SK-N-SH (cell line): ENCODE results near the gene PCDHGC5. TPM values are rescaled to one million over a fixed set of nuclear protein-coding genes. Genes with fewer than 3 reads are reported as not detected.

ENCODE experiments used
- CTCF ChIA-PET: fragments of 300-600, 350-600 bp; formaldehyde crosslinking; extraction: SDS; loops from one replicate; lab custom pipeline; 2021; lab: Yijun Ruan, JAX
- POLR2A ChIA-PET: fragments of 350-600 bp; sonication (Branson Sonifier 250); formaldehyde crosslinking; extraction: SDS; loops from one replicate; lab custom pipeline; 2020; ENCODE audit warnings: antibody characterized with exemption, inconsistent platforms; lab: Yijun Ruan, JAX
- DNase-seq: peaks from one replicate; pipeline ENCODE4 v3.0.0; 2012
- H2AFZ ChIP-seq: fragments of 200-600 bp; sonication (generic); 2 replicates; pipeline ENCODE4 v1.8.1; 2016; ENCODE audit warnings: antibody characterized with exemption, mild to moderate bottlenecking, low read depth
- H3F3A ChIP-seq: fragments of 200-600 bp; sonication (generic); replicated peaks from 2 replicates; pipeline ENCODE3; 2016; ENCODE audit warnings: antibody characterized with exemption, mild to moderate bottlenecking; ENCODE audit not compliant: insufficient read depth
- H3K27ac ChIP-seq, 2 experiments: fragments of 200-500 bp in 1 of 2; fragments of 200-600 bp in 1 of 2; sonication (Bioruptor generic) in 1 of 2; sonication (generic), shearing (Covaris generic) in 1 of 2; 2 replicates each; pipeline versions ENCODE4 v1.5.1 to v1.6.1; 2014 to 2016; ENCODE audit warnings: low read depth in 2 of 2, inconsistent platforms in 1 of 2, low read length in 1 of 2, mild to moderate bottlenecking in 1 of 2, mixed read lengths in 1 of 2
- H3K27me3 ChIP-seq: fragments of 200-600 bp; sonication (generic), shearing (Covaris generic); 2 replicates; pipeline ENCODE4 v1.6.1; 2016; ENCODE audit warnings: mixed run types; ENCODE audit not compliant: insufficient read depth
- H3K36me3 ChIP-seq, 2 experiments: fragments of 200-500 bp in 1 of 2; fragments of 200-600 bp in 1 of 2; sonication (Bioruptor generic) in 1 of 2; sonication (generic) in 1 of 2; replicated peaks in 1 of 2; 2 replicates each; pipeline versions ENCODE3 to v1.5.1; 2014 to 2016; ENCODE audit warnings: low read length in 1 of 2, mild to moderate bottlenecking in 1 of 2; ENCODE audit not compliant: insufficient read depth in 2 of 2, control insufficient read depth in 1 of 2
- H3K4me1 ChIP-seq, 2 experiments: fragments of 200-500 bp in 1 of 2; fragments of 200-600 bp in 1 of 2; sonication (Bioruptor generic) in 1 of 2; sonication (generic), shearing (Covaris generic) in 1 of 2; 2 replicates each; pipeline versions ENCODE4 v1.5.1 to v1.6.1; 2014 to 2016; ENCODE audit warnings: low read depth in 1 of 2, low read length in 1 of 2, mixed run types in 1 of 2; ENCODE audit not compliant: insufficient read depth in 2 of 2, control insufficient read depth in 1 of 2
- H3K4me2 ChIP-seq: fragments of 200-600 bp; sonication (generic), shearing (Covaris generic); 2 replicates; pipeline ENCODE4 v1.6.1; 2017; ENCODE audit warnings: mixed run types
- H3K4me3 ChIP-seq, 2 experiments: fragments of 200-500 bp in 1 of 2; fragments of 200-600 bp in 1 of 2; sonication (Bioruptor generic) in 1 of 2; sonication (generic), shearing (Covaris generic) in 1 of 2; 2 replicates each; pipeline versions ENCODE4 v1.5.1 to v1.8.1; 2014 to 2016; ENCODE audit warnings: low read depth in 2 of 2, inconsistent platforms in 1 of 2, low read length in 1 of 2, mild to moderate bottlenecking in 1 of 2, mixed read lengths in 1 of 2, moderate library complexity in 1 of 2
- H3K79me2 ChIP-seq: fragments of 200-600 bp; sonication (generic); 2 replicates; pipeline ENCODE4 v1.8.1; 2017; ENCODE audit warnings: mild to moderate bottlenecking; ENCODE audit not compliant: insufficient read depth
- H3K9ac ChIP-seq: fragments of 200-600 bp; sonication (generic); 2 replicates; pipeline ENCODE4 v1.6.1; 2017; ENCODE audit warnings: mixed run types
- H3K9me2 ChIP-seq: fragments of 200-600 bp; sonication (generic); 2 replicates; pipeline ENCODE4 v1.6.1; 2017; ENCODE audit warnings: mixed run types
- H3K9me3 ChIP-seq: fragments of 200-600 bp; sonication (generic); 2 replicates; pipeline ENCODE4 v1.6.1; 2017; ENCODE audit warnings: mixed run types, mild to moderate bottlenecking, moderate library complexity
- H4K20me1 ChIP-seq: fragments of 200-600 bp; sonication (generic); 2 replicates; pipeline ENCODE4 v1.6.1; 2017; ENCODE audit warnings: mild to moderate bottlenecking, mixed run types; ENCODE audit not compliant: insufficient read depth
- CHD2 ChIP-seq: fragments of 150-350 bp; IDR thresholded peaks from 2 replicates; pipeline ENCODE4 v1.6.1; 2018; ENCODE audit warnings: low read length; ENCODE audit not compliant: partially characterized antibody
- ELF1 ChIP-seq: IDR thresholded peaks from 2 replicates; pipeline ENCODE4 v1.4.0; 2012
- EP300 ChIP-seq, 2 experiments: IDR thresholded peaks; 2 replicates each; pipeline versions ENCODE4 v1.4.0 to v1.6.1; 2012; ENCODE audit warnings: borderline replicate concordance in 1 of 2, low read depth in 1 of 2, low read length in 1 of 2
- FOSL2 ChIP-seq: IDR thresholded peaks from 2 replicates; pipeline ENCODE4 v1.4.0; 2012; ENCODE audit warnings: low read depth, mild to moderate bottlenecking, moderate library complexity, borderline replicate concordance
- FOXJ3 ChIP-seq: sonication (generic); formaldehyde crosslinking; IDR thresholded peaks from 2 replicates; pipeline ENCODE4 v1.5.1; 2020; ENCODE audit warnings: mild to moderate bottlenecking, missing genetic modification reagents
- GATA2 ChIP-seq: sonication (generic); formaldehyde crosslinking; IDR thresholded peaks from 2 replicates; pipeline ENCODE4 v1.5.0; 2020; ENCODE audit warnings: mild to moderate bottlenecking, missing genetic modification reagents
- MAX ChIP-seq: IDR thresholded peaks from 2 replicates; pipeline ENCODE4 v1.4.0; 2012; ENCODE audit warnings: low read depth
- MEF2A ChIP-seq: IDR thresholded peaks from 2 replicates; pipeline ENCODE4 v1.4.0; 2012; ENCODE audit warnings: low read depth, borderline replicate concordance
- MXI1 ChIP-seq: IDR thresholded peaks from 2 replicates; pipeline ENCODE4 v1.6.1; 2012; ENCODE audit warnings: mild to moderate bottlenecking, low read depth, low read length, improper control_type of control experiment
- PBX3 ChIP-seq: IDR thresholded peaks from 2 replicates; pipeline ENCODE4; 2012
- RAD21 ChIP-seq: IDR thresholded peaks from 2 replicates; pipeline ENCODE4 v1.6.1; 2012; ENCODE audit warnings: mild to moderate bottlenecking, low read length
- RCOR1 ChIP-seq: fragments of 150-350 bp; IDR thresholded peaks from 2 replicates; pipeline ENCODE4 v1.6.1; 2017; ENCODE audit warnings: antibody characterized with exemption, low read length
- RXRA ChIP-seq: IDR thresholded peaks from 2 replicates; pipeline ENCODE4 v1.4.0; 2012; ENCODE audit warnings: low read depth, mild to moderate bottlenecking, borderline replicate concordance
- TCF12 ChIP-seq: IDR thresholded peaks from 2 replicates; pipeline ENCODE4 v1.4.0; 2012
- TEAD4 ChIP-seq: IDR thresholded peaks from 2 replicates; pipeline ENCODE4 v1.4.0; 2012; ENCODE audit warnings: mild to moderate bottlenecking, borderline replicate concordance; ENCODE audit not compliant: insufficient read depth
- ZBTB33 ChIP-seq: IDR thresholded peaks from 2 replicates; pipeline ENCODE4 v1.4.0; 2012; ENCODE audit warnings: low read depth, borderline replicate concordance
- WGBS: methylation state at CpG from one replicate; pipeline ENCODE4 v1.1.6; 2017; ENCODE audit warnings: low lambda C conversion rate; 5-methylcytosine and 5-hydroxymethylcytosine counted together
- polyA plus RNA-seq, 3 experiments: library from polyadenylated mRNA; depleted of rRNA; stranded (reverse); fragments of >200 nt; gene quantifications; 2 replicates each; pipeline ENCODE4 v1.2.3, GENCODE V29; 2012
- TF ChIP-seq, protein P1 (sequence below): IDR thresholded peaks from 2 replicates; pipeline ENCODE4 v1.6.1; 2012; ENCODE audit warnings: mild to moderate bottlenecking, low read depth, low read length, moderate library complexity

PCDHGC5 gene
- polyA plus RNA-seq, 1 of the 3 experiments (the other 2 are of a cell fraction) = 2.0 TPM

DNA sequence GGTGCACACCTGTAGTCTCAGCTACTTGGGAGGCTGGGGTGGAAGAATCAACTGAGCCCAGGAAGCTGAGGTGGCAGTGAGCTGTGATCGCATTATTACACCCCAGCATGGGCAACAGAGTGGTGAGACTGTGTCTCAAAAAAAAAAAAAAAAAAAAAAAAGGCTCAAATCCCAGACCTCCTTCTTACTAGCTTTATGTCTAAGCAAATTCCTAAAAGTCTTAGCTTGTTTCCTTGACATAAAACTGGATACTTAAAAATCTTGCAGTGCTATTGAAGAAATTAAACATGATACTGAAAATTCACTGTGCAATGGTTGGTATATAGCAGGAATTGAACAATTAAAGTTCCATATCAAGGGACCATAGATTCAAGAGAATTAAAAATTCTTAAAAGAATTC lies 45.0 kb downstream of the PCDHGC5 start:
- H3F3A ChIP-seq = peaks cover 14% of the 10 kb centered on the region
- no peaks in the 10 kb centered on the region for H3K27me3 ChIP-seq
- TF ChIP-seq MXI1 = no peak
- peak; percentile 13; the same call in 1 of the 2 replicates for TF ChIP-seq TCF12
- TF ChIP-seq RAD21 = no peak
- ChIA-PET POLR2A (no interaction called here), CTCF (interaction anchor here (0.8 to 4.9 kb wide), 4 partner anchors 10 to 310 kb away, joined by 3 to 39 read pairs (median 11); partner anchors contain the start of genes PCDHB14 and PCDHGC3)
- no peaks in the 10 kb centered on the region; the same call in 1 of the 2 replicates for H3K79me2 ChIP-seq
- no peak overlapping the region for H3K4me2 ChIP-seq
- peak overlapping the region in 1 of 2 experiments; percentile 75; a peak in 2 of 4 replicates for H3K27ac ChIP-seq
- H3K9me3 ChIP-seq = no peaks in the 10 kb centered on the region
- H3K9ac ChIP-seq = no peak overlapping the region
- H3K36me3 ChIP-seq = peaks cover 0 to 25% of the 10 kb centered on the region in 2 experiments
- no peaks in the 10 kb centered on the region for H4K20me1 ChIP-seq
- H3K4me3 ChIP-seq = no peak overlapping the region
- 100% methylated on average over 1 of the region's 1 CpG for WGBS
- H3K4me1 ChIP-seq = peaks cover 11 to 27% of the 10 kb centered on the region in 2 experiments
- DNase-seq = no peak
- no peaks in the 10 kb centered on the region for H3K9me2 ChIP-seq
- no peak overlapping the region for H2AFZ ChIP-seq

DNA sequence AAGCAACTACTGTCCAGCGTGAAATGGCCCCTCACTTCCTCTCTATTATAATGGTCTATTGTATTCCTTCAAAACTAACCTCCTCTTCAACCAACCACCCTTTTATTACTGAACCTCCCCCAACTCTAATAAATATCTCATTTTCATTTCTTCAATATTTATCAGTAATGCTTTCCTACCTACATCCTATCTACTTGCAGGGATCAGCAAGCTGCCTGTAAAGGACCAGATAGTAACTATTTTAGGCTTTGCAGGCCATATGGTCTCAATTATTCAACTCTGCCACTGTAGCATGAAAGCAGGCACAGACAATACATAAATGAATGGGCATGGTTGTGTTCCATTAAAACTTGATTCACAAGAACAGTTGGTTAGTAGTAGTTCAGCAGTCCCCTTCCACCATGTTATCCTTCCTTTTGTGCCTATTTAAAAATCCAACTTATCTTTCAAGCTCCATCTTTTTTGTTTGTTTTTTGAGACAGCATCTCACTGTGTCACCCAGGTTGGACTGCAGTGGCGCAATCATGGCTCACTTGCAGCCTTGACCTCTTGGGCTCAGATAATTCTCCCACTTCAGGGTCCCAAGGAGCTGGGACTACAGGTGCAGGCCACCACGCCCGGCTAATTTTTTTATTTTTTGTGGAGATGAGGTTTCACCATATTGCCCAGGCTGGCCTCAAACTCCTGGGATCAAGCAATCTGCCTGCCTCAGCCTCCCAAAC lies 45.8 kb downstream of the PCDHGC5 start:
- POLR2A ChIA-PET = no interaction called here
- H3K27ac ChIP-seq = peak overlapping the region; percentile 3 to 75; a peak in 3 of 4 replicates

More for the DNA sequence above, 45.8 kb downstream of the PCDHGC5 start:
- no peak overlapping the region for H2AFZ ChIP-seq
- 95% methylated on average over 4 of the region's 4 CpGs for WGBS
- peaks cover 0 to 25% of the 10 kb centered on the region in 2 experiments for H3K36me3 ChIP-seq
- CTCF ChIA-PET = interaction anchor here (0.7 to 4.9 kb wide), 5 partner anchors 10 to 311 kb away, joined by 3 to 39 read pairs (median 12); partner anchors contain the start of genes PCDHB14, PCDHGB7 and PCDHGC3
- peaks cover 8% of the 10 kb centered on the region for H3F3A ChIP-seq
- no peaks in the 10 kb centered on the region for H3K9me3 ChIP-seq
- H3K4me1 ChIP-seq = peaks cover 6 to 20% of the 10 kb centered on the region in 2 experiments
- H3K4me3 ChIP-seq = no peak overlapping the region
- H4K20me1 ChIP-seq = no peaks in the 10 kb centered on the region
- peak; percentile 30 for DNase-seq
- peak; percentile 77 for TF ChIP-seq GATA2 (CRISPR knock-in tag)
- TF ChIP-seq RXRA = no peak
- TF ChIP-seq ELF1 = no peak
- no peak for TF ChIP-seq ZBTB33
- peak; percentile 66 for TF ChIP-seq CHD2
- TF ChIP-seq TEAD4 = no peak
- TF ChIP-seq MAX = no peak
- TF ChIP-seq, protein P1, sequence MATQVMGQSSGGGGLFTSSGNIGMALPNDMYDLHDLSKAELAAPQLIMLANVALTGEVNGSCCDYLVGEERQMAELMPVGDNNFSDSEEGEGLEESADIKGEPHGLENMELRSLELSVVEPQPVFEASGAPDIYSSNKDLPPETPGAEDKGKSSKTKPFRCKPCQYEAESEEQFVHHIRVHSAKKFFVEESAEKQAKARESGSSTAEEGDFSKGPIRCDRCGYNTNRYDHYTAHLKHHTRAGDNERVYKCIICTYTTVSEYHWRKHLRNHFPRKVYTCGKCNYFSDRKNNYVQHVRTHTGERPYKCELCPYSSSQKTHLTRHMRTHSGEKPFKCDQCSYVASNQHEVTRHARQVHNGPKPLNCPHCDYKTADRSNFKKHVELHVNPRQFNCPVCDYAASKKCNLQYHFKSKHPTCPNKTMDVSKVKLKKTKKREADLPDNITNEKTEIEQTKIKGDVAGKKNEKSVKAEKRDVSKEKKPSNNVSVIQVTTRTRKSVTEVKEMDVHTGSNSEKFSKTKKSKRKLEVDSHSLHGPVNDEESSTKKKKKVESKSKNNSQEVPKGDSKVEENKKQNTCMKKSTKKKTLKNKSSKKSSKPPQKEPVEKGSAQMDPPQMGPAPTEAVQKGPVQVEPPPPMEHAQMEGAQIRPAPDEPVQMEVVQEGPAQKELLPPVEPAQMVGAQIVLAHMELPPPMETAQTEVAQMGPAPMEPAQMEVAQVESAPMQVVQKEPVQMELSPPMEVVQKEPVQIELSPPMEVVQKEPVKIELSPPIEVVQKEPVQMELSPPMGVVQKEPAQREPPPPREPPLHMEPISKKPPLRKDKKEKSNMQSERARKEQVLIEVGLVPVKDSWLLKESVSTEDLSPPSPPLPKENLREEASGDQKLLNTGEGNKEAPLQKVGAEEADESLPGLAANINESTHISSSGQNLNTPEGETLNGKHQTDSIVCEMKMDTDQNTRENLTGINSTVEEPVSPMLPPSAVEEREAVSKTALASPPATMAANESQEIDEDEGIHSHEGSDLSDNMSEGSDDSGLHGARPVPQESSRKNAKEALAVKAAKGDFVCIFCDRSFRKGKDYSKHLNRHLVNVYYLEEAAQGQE = no peak
- TF ChIP-seq RCOR1 = peak; percentile 42; the same call in 1 of the 2 replicates
- TF ChIP-seq TCF12 = peak; percentile 86
- no peak for TF ChIP-seq MEF2A
- TF ChIP-seq FOSL2 = no peak
- no peak for TF ChIP-seq PBX3
- no peak for TF ChIP-seq FOXJ3 (CRISPR knock-in tag)
- peak in 1 of 2 experiments; percentile 68; a peak in 1 of 4 replicates for TF ChIP-seq EP300 (IDR thresholded peaks at IDR 0.05; ENCODE audit: borderline replicate concordance in 1 of 2, low read depth in 1 of 2, low read length in 1 of 2)
- TF ChIP-seq MXI1 = 0 out of 2 replicates have a peak, but pooled peaks have one; percentile 15
- TF ChIP-seq, all 33 proteins: peak for 6
- no peak overlapping the region for H3K4me2 ChIP-seq
- H3K79me2 ChIP-seq = no peaks in the 10 kb centered on the region; the same call in 1 of the 2 replicates
- no peaks in the 10 kb centered on the region for H3K27me3 ChIP-seq
- no peaks in the 10 kb centered on the region for H3K9me2 ChIP-seq
- H3K9ac ChIP-seq = no peak overlapping the region
